Measurements from ENCODE around the gene MAN2B2.

Gene MAN2B2

GRCh38 chr4:6566391-6567190 lies 8.4 kb upstream of the MAN2B2 start:
- DNase-seq (ENCODE audit: insufficient read length, low spot score) = no peak
- no peak for FAIRE-seq

GRCh38 chr4:6567218-6567617 lies 7.8 kb upstream of the MAN2B2 start:
- DNase-seq (ENCODE audit: insufficient read length, low spot score) (no peak), FAIRE-seq (no peak)

- DNase-seq (ENCODE audit: insufficient read length, low spot score) (no peak), FAIRE-seq (no peak)
Measured at GRCh38 chr4:6568148-6568547, 6.8 kb upstream of the MAN2B2 start.

GRCh38 chr4:6568689-6569332 lies 6.2 kb upstream of the MAN2B2 start:
- peak; percentile 54 for DNase-seq (ENCODE audit: insufficient read length, low spot score)
- FAIRE-seq = peak; percentile 81

- FAIRE-seq = no peak
Measured at GRCh38 chr4:6571608-6572007, 3.4 kb upstream of the MAN2B2 start.

GRCh38 chr4:6573551-6573950 lies 1.4 kb upstream of the MAN2B2 start:
- no peak for FAIRE-seq

More at GRCh38 chr4:6571608-6572007, 3.4 kb upstream of the MAN2B2 start:
- DNase-seq (ENCODE audit: insufficient read length, low spot score) = no peak

GRCh38 chr4:6573986-6574746 lies 823 bp upstream of the MAN2B2 start:
- FAIRE-seq (no peak), DNase-seq (ENCODE audit: insufficient read length, low spot score) (no peak)

More at GRCh38 chr4:6573551-6573950, 1.4 kb upstream of the MAN2B2 start:
- no peak for DNase-seq (ENCODE audit: insufficient read length, low spot score)

- DNase-seq (ENCODE audit: insufficient read length, low spot score) (no peak), FAIRE-seq (no peak)
Measured at GRCh38 chr4:6575503-6576240, 683 bp downstream of the MAN2B2 start.

- no peak for DNase-seq (ENCODE audit: insufficient read length, low spot score)
- FAIRE-seq = no peak
Measured at GRCh38 chr4:6576512-6576911, 1.5 kb downstream of the MAN2B2 start.

- FAIRE-seq (no peak), DNase-seq (ENCODE audit: insufficient read length, low spot score) (no peak)
Measured at GRCh38 chr4:6576932-6577331, 1.9 kb downstream of the MAN2B2 start.

- FAIRE-seq (no peak), DNase-seq (ENCODE audit: insufficient read length, low spot score) (no peak)
Measured at GRCh38 chr4:6577409-6577808, 2.4 kb downstream of the MAN2B2 start.

- FAIRE-seq (no peak), DNase-seq (ENCODE audit: insufficient read length, low spot score) (no peak)
Measured at GRCh38 chr4:6578221-6578620, 3.2 kb downstream of the MAN2B2 start.

- FAIRE-seq = no peak
- no peak for DNase-seq (ENCODE audit: insufficient read length, low spot score)
Measured at GRCh38 chr4:6580353-6580752, 5.4 kb downstream of the MAN2B2 start.

- FAIRE-seq = no peak
- DNase-seq (ENCODE audit: insufficient read length, low spot score) = no peak
Measured at GRCh38 chr4:6581566-6582121, 6.7 kb downstream of the MAN2B2 start.

GRCh38 chr4:6582889-6583490 lies 8.0 kb downstream of the MAN2B2 start:
- DNase-seq (ENCODE audit: insufficient read length, low spot score) (no peak), FAIRE-seq (no peak)

GRCh38 chr4:6584865-6585264 lies 9.9 kb downstream of the MAN2B2 start:
- FAIRE-seq = no peak
- no peak for DNase-seq (ENCODE audit: insufficient read length, low spot score)

GRCh38 chr4:6586715-6587325 lies 11.8 kb downstream of the MAN2B2 start:
- FAIRE-seq = no peak

GRCh38 chr4:6589444-6589843 lies 14.5 kb downstream of the MAN2B2 start:
- no peak for FAIRE-seq
- no peak for DNase-seq (ENCODE audit: insufficient read length, low spot score)

More at GRCh38 chr4:6586715-6587325, 11.8 kb downstream of the MAN2B2 start:
- DNase-seq (ENCODE audit: insufficient read length, low spot score) = no peak

- no peak for DNase-seq (ENCODE audit: insufficient read length, low spot score)
- FAIRE-seq = no peak
Measured at GRCh38 chr4:6591313-6591712, 16.3 kb downstream of the MAN2B2 start.

- FAIRE-seq (no peak), DNase-seq (ENCODE audit: insufficient read length, low spot score) (no peak)
Measured at GRCh38 chr4:6591781-6592180, 16.8 kb downstream of the MAN2B2 start.

Data from HTR-8/SVneo (cell line).